Measurements from ENCODE around the gene PNKP.
A peak's percentile ranks its signal among the peaks of the same experiment; 100 is the strongest.

PNKP gene

DNA sequence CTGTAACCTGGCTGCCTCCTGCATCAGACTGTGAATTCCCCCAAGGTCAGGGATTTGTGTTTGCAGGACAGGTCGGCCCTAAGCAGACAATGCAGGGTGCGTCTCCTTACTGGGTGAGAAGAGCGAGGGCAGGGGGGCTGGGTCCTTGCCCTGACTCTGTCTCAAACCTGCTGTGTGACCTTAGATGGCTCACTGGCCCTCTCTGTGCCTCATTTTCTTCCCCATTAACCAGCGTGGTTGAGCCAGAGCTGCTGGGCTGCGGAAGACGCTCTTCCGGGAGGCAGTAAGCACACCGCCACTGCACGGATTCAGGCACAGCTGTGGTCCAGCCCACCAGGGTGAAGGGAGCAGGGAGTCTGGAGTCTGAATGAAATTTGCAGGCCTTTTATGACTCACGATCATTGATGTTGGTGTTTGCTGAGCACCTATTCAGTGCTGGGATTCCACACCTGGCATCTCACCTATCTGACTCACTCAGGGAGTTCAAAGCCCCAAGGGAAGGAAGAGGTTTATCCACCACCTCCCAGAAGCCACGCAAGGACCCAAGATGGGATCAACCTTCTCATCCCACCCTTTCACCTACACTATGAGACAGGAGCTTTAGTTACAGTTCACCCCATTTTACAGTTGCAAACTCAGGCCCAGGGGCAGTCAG, 7.3 kb upstream of the PNKP start:
- DNase-seq, result no peak

DNA sequence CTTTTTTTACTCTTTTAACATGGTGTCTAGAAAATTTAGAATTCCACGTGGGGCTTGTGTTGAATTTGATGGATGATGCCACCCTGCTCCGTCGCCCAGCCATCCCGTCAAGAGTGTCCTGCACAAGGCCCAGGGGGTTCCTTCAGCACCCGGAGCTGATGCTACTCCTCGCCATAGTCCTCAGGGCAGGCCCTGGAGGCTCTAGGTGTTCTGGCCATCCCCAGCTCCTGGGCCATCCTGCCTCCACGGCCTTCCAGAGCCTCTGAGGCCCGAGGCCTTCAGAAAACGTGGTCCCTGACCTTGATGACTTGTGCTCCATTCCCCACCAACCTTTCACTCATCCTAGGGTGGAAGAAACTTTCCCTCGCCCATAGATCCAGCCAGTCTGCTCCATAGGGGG, 6.5 kb upstream of the PNKP start:
- no peak for DNase-seq

DNA sequence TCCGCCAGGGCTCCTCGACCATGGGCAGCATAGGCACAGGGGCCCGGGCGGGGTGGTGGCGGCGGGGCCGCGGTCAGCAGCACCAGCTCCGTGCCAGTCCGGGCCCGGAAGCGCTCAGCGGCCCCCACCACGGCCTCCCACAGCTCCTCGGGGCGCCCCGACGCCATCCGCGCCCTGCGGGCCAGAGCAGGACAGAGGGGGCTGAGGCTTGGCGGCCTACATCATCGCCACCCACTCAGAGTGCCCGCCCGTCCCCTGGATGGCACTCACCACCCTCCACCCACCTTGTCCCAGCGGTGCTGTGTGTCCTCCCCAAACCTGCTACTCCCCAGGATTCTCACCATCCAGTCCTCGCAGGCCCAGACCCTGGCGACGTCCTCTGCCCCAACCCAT, 5.7 kb upstream of the PNKP start:
- no peak for DNase-seq

DNA sequence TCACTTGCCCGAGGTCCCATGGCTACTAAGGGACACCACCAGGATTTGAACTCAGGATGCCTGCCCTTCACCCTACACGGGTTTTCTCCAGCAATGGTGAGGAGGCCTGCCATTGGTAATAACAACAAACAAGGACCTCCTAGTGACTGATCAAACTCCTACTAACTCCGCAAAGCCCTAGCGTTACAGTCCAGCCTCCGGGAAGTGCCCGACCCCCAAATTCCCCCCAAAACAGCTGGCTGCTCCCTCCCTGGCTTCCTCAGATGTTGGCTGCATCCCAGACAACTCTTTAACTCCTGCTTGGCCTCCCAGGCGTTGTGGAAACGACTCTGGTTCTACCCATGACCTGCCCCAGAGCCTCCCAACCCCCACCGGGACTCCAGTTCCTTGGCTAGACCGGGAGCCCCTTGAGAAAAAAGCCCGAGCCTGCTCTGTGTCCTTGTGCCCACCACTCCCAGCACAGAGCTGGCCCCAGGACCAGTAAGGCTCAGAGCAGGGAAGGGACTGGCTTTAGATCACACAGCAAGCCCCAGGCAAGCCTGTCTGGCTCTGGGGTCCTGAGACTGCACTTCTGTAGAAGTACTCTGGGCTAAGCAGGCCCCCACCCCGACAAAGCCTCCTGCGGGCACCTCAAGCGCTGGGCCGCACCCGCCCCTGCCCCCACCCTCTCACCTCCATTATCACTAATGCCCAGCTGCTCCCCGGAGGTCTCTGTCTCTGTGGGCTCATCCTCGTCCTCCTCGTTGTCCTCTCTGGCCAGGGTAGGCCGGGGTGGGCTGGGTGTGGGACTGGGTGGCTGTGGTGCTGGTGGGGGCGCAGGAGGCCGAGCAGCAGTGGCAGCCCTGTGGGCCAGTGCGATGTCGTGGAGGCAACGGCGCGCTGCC, 5.1 kb upstream of the PNKP start:
- no peak for DNase-seq

DNA sequence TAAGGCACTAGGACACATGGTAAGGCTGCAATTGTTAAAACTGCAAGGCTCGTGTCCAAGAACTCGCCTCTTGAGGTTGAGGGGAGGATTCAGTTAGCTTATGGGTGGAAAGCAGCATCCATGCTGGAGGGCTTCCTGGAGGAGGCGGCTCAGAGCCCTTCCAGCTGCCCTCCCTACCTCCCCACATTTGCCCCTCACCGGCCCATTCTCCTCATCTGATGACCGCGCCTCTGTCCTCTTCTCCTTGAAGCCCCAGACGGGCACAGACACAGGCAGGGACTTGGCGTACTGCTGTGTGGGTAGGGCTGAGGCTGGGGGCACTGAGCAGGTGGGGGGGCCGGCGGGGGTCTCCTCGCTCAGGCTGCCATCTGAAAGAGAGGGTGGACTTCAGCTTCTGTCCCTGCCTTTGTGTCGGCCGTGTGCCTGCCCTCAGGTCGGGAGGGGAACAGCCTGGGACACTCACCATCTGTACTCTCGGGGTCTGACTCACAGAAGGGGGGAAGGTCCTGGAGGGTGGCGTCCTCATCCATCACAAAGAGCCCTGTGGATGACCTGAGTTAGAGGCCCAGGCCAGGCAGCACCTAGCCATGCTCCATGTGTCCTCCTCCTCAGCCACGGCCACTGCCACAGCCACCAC, 4.1 kb upstream of the PNKP start:
- DNase-seq, result no peak

DNA sequence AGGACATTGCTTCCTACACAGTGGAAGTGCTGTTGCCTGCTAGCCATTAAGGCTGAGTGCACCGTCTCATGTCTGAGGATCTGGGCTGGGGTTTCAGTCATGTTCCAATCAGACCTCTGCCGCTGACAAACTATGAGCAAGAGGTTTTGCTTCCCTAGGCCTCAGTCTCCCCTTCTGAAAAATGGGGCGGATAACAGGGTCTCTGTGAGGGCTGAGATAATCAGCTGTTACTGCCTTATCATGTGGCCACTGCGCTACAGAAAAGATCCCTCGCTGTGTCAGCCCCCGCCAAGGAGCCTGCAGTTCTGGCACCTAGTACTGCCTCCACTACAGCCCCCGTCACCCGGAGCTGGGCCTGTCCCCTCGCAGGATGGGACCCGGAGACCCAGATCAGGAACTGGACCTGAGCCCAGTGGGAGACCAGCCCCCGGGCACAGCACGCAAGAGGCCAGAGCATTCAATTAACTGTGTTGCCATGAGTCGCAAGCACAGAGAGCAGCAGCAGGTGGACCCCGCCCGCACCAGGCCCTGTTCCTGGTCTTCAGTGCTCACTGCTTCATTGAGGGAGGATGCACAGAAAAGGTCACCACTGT, 3.0 kb upstream of the PNKP start:
- no peak for DNase-seq

DNA sequence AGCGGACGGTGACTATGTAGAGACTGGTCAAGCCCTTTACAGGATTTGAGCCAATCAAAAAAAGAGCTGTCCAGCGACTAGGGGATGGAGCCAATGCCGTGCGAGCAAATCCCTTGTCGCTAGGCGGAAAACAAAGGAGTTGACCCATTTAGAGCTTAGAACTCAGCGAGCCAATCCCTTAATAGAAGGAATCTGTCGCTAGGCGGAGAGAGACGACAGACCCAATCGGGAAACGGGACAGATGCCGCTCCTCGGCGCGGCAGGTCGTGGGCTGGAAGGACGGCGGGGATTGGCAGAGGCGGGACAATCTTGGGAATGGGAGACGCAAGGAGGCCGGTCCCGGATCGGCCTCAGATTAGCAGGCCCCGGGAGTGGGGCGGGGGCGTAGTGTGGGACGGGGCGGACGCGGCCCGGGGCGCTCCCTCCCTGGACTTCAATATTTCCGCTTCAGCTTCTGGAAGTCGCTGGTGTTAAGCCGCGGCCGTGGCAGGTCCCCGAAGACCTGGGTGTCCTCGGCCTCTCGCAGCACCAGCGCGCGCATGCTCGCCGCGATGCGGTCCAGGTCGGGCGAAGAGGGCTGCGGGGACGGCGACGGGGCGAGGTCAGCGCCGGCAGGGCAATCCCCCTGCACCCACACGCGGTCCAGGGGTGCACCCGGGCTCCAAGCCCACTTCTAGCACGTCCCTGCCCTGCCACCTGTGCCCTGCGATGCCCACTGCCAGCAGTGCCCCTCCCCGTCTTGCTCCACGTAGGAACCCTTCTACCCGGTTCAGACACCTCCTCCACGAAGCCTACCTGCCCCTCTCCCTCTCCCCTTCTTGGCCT, 2.3 kb upstream of the PNKP start:
- DNase-seq, result peak; percentile 92

DNA sequence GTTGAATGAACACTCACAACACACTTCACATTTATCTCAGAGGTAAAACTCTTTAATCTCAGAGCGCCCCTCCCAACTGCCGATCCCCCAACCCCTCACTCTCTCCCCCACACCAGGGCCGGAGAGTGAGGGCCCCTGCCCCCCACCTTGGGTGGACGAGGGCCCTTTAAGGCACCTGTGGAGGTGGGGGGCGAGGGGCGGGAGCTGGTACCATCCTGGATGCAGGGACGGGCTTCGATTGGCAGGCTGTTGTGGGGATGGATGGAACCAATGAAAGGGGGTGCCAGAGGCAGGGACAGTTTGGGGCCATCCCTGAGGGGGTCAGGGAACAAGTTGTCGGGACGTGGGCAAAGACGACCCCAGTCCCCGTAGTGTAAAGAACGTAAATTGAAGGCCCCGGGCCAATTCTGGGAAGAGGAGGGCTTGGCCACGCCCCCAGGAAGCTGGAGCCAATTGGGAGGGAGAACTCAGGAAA, 1.7 kb upstream of the PNKP start:
- DNase-seq, result no peak

DNA sequence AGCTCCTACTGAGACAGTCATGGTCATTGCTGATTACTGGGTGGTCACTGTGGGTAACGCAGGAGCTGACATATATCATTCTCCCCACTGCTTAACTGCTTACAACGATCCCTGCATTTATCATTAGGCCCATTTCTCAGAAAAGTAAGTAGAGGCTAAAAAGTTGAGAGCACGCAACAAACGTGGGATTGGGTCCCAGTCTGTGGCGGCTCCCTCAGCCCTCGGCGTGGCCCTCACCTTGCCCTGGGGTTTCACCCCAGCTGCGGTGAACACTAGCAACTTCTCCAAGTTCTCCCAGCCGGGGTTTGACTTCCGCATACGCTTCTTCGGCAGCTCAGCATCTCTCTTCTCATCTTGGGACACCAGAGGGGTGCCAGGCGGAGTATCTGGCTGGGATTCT, 2.5 kb downstream of the PNKP start:
- DNase-seq, result no peak

DNA sequence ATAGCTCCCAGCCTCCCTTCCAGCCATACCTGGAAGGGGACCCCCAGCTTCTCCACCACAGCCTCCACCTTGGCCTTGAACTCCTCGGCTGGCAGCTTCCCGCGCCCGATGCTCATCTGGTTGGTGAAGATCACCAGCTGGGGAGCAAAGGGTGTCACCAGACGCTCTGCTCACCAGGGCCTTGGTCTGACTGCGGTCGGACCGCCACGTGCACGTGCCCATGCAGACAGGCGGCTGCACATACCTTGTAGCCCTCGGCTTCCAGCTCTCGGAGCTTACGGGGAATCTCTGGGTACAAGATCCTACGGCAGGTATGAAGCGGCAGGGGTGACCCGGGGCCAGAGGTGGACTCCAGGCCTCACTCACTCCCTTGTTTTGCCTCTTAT, 3.4 kb downstream of the PNKP start:
- DNase-seq, result no peak

DNA sequence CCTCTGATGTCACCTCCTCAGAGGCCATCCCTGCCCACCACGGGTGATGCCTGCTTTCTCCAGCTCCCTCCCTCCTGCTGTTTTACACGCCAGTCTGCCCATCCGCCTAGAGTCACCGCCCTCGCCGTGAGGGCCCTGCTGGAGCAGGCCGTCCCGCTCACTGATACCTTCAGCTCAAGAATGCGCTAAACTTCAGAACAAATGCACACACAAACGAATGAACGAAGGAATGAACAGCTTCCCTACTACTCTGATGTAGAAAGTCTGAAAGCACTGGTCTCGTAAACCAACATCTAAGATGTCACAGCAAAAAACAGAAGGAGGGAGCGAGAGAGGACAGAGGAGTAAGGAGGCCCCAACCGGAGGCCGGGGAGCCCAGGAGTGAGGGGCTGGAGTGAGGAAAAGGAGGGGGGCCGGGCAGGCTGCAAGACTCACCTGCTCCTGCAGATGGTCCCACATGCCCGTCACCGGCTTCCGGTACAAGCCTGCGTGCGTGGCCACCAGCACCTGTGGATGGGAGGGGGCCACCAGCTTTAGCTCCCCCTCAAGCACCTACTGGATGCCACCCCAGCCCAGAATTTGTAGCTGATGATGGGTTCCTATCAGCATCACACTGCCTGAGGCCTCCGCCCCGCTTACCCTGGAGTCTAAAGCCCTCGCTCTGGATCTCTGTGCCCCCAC, 4.0 kb downstream of the PNKP start:
- DNase-seq, result no peak

DNA sequence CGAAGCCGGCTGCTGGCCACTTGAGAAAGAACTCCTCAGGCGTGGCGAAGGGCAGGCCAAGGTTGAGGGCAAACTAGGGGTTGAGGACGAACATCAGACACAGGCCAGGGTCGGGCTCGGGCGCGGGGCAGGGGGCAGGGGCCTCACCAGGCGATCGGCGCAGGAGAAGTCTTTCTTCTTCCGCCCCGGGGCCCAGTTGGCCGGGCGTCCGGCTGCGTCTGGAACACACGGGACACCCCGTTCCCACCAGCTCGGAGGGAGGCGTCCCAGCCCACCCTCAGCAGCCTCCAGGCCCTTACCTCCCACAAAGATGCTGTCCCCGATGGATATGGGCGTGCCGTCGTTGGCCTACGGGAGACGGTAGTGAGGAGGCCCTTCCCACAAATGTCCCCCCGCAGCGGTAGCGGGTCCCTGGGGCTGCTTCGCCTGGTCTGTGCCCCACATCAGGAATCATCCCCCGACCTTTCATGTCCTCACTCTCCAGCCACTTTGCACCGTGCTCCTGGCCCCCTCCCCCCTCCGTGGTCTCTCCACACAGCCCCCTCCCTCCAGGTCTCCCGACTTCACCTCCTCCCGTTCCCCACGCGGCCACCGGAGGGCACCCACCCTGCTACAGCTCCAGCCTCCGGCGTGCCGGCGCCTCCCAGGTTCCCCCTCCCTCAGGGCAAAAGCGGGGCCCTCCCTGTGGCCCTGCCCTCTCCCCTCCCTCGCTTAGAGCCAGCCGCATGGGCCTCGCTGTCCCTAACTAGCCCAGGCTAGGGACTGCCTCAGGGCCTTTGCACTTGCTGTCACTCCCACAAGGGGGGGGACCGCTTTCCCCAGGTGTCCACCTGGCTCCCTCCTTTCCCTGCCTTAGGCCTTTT, 4.8 kb downstream of the PNKP start:
- DNase-seq, result no peak

DNA sequence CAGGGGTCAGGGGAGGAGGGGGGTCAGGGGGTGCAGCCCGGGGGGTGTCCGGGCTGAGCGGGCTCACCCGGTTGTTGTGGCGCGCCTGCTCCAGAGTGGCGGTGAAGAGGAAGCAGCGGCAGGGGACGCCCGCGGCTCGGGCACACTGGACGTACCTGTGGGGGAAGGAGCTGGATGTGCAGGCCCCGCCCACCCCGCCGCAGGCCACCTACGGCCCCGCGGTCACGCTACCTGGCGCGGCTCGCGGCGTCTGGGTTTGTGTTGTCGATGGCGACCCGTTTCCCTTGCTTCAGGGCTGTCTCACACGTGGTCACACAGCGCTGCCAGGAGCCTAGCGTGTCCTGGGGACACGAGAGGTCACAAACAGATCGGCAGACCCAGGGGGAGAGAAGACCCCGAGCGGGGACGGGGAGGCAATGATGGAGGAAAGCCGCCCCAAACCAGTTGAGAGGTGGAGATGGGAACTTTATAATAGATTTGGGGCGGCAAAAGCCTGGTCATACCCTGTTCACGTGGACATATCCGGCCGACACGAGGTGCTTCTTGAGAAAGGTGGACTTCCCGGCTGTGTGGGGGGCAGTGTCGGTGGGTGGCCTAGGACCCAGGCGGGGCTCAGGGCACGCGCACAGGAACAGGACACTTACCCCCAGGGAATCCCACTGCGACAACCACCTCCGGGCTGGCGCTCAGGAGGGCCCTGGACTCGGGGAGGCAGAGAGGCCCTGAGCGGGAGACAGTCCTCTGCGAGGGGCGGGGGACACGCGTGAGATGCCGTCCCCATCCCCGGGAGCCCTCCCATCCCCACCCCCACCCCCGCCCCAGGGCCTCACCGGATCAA, 5.6 kb downstream of the PNKP start:
- no peak for DNase-seq

DNA sequence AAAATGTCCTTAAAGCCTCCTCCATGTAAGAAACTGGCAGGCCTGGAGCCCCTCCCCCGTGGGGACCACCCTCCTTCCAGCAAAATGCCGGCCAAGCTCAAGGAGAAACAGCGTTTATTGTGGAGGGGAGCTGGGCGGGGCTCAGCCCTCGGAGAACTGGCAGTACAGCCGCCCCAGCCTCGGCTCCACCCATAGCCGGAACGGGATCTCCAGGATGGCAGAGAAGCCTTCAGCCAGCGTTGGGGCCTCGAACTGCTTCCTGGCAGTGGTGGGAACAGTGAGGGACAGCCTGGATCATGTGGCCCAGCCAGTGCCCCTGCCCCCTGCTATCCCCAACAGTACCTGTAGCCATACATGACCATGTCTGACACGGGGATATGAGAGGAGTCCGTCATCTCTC, 6.3 kb downstream of the PNKP start:
- no peak for DNase-seq

DNA sequence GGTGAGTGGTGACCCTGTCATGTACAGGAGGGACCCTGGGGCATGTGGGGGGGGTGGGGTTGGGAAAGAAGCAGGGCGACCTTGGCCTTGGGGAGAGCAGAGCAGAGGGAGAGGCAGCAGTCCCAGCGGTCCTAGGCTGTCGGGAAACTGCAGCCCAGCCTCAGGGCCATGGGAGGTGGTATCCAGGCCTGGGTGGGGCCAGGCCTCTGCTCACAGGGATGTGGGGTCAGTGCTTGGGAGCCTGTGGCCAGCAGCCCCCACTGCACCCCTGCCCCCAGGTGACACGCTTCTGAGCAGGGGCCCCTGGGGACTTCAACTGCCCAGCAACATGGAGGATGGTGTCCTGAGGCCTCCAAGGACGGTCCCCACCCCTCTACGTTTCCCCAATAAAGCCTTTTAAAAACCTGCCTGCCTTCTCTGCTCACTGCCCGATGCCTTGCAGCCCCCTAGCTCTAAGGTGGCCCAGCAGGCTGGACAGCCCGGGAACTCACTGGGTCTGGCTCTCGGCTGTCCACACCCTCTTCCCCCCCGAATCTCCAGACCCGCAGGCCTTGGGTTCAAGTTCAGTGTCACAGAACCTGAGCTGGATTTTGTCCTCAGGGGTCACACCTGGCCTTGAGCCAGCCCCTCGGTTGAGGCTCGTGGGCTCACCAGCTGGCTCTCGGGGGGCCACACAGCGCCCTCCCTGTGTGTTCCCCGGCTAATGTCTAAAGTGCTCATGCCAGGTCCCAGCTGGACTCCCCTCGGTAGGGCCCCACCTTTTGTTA, 6.9 kb downstream of the PNKP start:
- DNase-seq, result no peak

DNA sequence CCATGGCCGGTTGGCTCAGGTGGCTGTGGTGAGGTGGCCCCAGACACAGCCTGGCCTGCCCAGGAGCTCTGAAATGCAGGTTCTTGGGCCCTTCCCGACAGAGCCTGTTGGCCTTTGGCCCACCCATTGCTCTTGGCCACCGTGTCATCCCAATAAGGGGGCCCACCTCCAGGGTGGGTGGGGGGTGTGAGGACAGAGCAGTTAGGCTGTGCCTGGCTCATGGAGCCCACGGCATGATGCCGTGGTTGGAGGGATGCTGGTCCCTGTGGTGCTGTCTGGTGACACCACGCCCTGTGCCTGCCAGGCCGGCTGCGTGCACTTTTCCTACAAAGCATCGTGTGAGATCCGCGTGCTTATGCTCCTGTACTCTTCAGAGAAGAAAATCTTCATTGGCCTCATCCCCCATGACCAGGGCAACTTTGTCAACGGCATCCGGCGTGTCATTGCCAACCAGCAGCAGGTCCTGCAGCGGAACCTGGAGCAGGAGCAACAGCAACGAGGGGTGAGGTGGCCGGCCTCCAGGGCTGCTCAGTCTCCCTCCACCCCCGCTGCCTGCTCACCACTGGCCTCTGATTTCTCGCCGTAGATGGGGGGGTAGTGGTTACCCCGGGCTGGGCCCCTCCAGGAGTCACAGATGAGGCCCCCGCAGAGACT, 7.6 kb downstream of the PNKP start:
- no peak for DNase-seq

DNA sequence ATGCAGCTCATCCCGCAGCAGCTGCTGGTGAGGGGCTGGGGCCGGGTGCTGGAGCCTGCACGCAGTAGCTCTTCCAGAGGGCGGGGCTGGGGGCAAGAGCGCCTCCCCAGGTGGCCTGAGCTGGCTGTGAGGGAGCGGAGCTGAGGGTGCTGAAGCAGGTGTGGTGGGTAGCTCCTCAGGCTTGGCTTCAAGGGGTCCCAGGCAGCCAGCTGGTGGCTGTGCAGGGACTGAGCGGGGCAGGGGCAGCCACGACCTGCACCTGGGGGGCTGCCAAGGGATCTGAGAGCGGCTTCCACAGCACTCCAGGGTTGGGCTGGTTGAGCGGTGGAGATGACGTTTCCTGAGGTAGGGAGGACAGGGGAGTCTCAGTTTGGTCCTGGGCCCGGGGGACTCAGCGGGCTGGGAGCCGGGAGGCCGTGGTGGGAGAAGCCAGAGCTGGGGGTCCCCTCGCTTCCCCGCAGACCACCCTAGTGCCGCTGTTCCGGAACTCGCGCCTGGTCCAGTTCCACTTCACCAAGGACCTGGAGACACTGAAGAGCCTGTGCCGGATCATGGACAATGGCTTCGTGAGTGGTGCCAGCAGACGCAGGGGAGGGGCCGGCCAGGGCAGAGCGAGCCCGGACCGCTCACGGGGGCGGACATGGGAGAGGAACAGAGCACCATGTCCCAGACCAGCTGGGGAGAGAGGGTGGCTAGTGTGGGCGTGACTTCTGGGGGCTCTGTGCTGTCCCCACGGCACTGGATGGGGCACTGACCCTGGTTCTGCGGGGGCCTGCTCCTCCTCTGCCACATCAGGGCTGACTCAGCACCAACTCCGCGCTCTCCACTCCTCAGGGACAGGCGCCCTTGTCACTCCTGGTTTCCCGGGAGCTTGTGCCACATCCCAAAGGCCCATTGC, 9.0 kb downstream of the PNKP start:
- no peak for DNase-seq

DNA sequence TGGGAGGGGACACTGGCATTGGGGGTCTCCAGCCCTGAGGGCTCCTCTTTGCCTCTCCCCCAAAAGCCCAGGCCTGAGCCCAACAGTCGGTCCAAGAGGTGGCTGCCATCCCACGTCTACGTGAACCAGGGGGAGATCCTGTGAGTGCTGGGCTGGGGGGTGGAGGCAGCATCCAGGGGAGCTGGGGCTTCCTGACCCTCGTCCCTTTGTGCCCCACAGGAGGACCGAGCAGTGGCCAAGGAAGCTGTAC, 9.6 kb downstream of the PNKP start:
- DNase-seq, result no peak
